Effector memory CD4-positive, alpha-beta T cell (primary cell): Measurements from ENCODE around the gene F2RL2.

Source experiments
- DNase-seq, 3 donors: peaks; one replicate each; pipeline ENCODE4 v3.0.0-alpha.2; 2020
- H3K27ac ChIP-seq: 2 replicates; pipeline ENCODE4 v1.7.0; 2013; ENCODE audit warnings: mild to moderate bottlenecking, low read length, moderate library complexity; ENCODE audit not compliant: insufficient read depth, poor library complexity, severe bottlenecking
- H3K27me3 ChIP-seq: replicated peaks from 2 replicates; pipeline ENCODE4 v1.7.0; 2013; ENCODE audit warnings: mild to moderate bottlenecking, low read length; ENCODE audit not compliant: insufficient read depth, control insufficient read depth, poor library complexity, severe bottlenecking
- H3K36me3 ChIP-seq: 2 replicates; pipeline ENCODE4 v1.7.0; 2013; ENCODE audit warnings: mild to moderate bottlenecking, low read length, moderate library complexity; ENCODE audit not compliant: control insufficient read depth, insufficient read depth
- H3K4me1 ChIP-seq: 2 replicates; pipeline ENCODE4 v1.7.0; 2013; ENCODE audit warnings: low read length, mild to moderate bottlenecking; ENCODE audit not compliant: control insufficient read depth, insufficient read depth, poor library complexity, severe bottlenecking
- H3K4me3 ChIP-seq: 2 replicates; pipeline ENCODE4 v1.7.0; 2013; ENCODE audit warnings: low read length, low read depth, mild to moderate bottlenecking; ENCODE audit not compliant: insufficient read depth, poor library complexity, severe bottlenecking
- H3K9me3 ChIP-seq: 2 replicates; pipeline ENCODE4 v1.7.0; 2013; ENCODE audit warnings: mild to moderate bottlenecking, low read length, moderate library complexity; ENCODE audit not compliant: control insufficient read depth

F2RL2 gene

GRCh38 chr5:76625087-76625815, 2.0 kb upstream of the F2RL2 start:
- no peak for DNase-seq
- Histone ChIP-seq H3K27ac (no peak overlapping the region), H3K27me3 (no peaks in the 10 kb centered on the region), H3K4me1 (no peaks in the 10 kb centered on the region), H3K9me3 (no peaks in the 10 kb centered on the region), H3K36me3 (peaks cover 10% of the 10 kb centered on the region), H3K4me3 (no peak overlapping the region)

GRCh38 chr5:76622076-76622475, 1.1 kb downstream of the F2RL2 start:
- H3K27ac ChIP-seq: no peak overlapping the region
- H3K4me3 ChIP-seq: no peak overlapping the region

GRCh38 chr5:76620166-76620565, 3.0 kb downstream of the F2RL2 start:
- no peak overlapping the region for H3K4me3 ChIP-seq
- no peak for DNase-seq

More at GRCh38 chr5:76622076-76622475, 1.1 kb downstream of the F2RL2 start:
- DNase-seq: no peak
- Histone ChIP-seq H3K9me3 (no peaks in the 10 kb centered on the region), H3K4me1 (no peaks in the 10 kb centered on the region), H3K36me3 (peaks cover 12% of the 10 kb centered on the region), H3K27me3 (no peaks in the 10 kb centered on the region)

GRCh38 chr5:76617675-76618074, 5.5 kb downstream of the F2RL2 start:
- H3K27me3 ChIP-seq: no peaks in the 10 kb centered on the region
- H3K36me3 ChIP-seq: peaks cover 31% of the 10 kb centered on the region
- no peak for DNase-seq

More at GRCh38 chr5:76620166-76620565, 3.0 kb downstream of the F2RL2 start:
- no peaks in the 10 kb centered on the region for H3K9me3 ChIP-seq
- no peaks in the 10 kb centered on the region for H3K4me1 ChIP-seq
- H3K27me3 ChIP-seq: no peaks in the 10 kb centered on the region
- no peak overlapping the region for H3K27ac ChIP-seq
- peaks cover 17% of the 10 kb centered on the region for H3K36me3 ChIP-seq

GRCh38 chr5:76617229-76617628, 6.0 kb downstream of the F2RL2 start:
- no peak for DNase-seq
- peaks cover 36% of the 10 kb centered on the region for H3K36me3 ChIP-seq

More at GRCh38 chr5:76617675-76618074, 5.5 kb downstream of the F2RL2 start:
- Histone ChIP-seq H3K9me3 (no peaks in the 10 kb centered on the region), H3K4me3 (no peak overlapping the region), H3K27ac (no peak overlapping the region), H3K4me1 (no peaks in the 10 kb centered on the region)

GRCh38 chr5:76616206-76616605, 7.0 kb downstream of the F2RL2 start:
- no peak overlapping the region for H3K4me3 ChIP-seq
- no peaks in the 10 kb centered on the region for H3K4me1 ChIP-seq
- DNase-seq: no peak
- no peak overlapping the region for H3K27ac ChIP-seq
- no peaks in the 10 kb centered on the region for H3K27me3 ChIP-seq
- peaks cover 44% of the 10 kb centered on the region for H3K36me3 ChIP-seq
- no peaks in the 10 kb centered on the region for H3K9me3 ChIP-seq

More at GRCh38 chr5:76617229-76617628, 6.0 kb downstream of the F2RL2 start:
- Histone ChIP-seq H3K4me1 (no peaks in the 10 kb centered on the region), H3K27ac (no peak overlapping the region), H3K27me3 (no peaks in the 10 kb centered on the region), H3K9me3 (no peaks in the 10 kb centered on the region), H3K4me3 (no peak overlapping the region)

- no peak overlapping the region for H3K27ac ChIP-seq
- peaks cover 48% of the 10 kb centered on the region for H3K36me3 ChIP-seq
- no peak for DNase-seq
- H3K4me1 ChIP-seq: no peaks in the 10 kb centered on the region
- H3K27me3 ChIP-seq: no peaks in the 10 kb centered on the region
- H3K4me3 ChIP-seq: no peak overlapping the region
- H3K9me3 ChIP-seq: no peaks in the 10 kb centered on the region
Measured at GRCh38 chr5:76615759-76616158, 7.4 kb downstream of the F2RL2 start.

GRCh38 chr5:76612942-76613341, 10.3 kb downstream of the F2RL2 start:
- Histone ChIP-seq H3K27me3 (no peaks in the 10 kb centered on the region), H3K9me3 (no peaks in the 10 kb centered on the region), H3K36me3 (peaks cover 51% of the 10 kb centered on the region), H3K27ac (no peak overlapping the region), H3K4me1 (no peaks in the 10 kb centered on the region), H3K4me3 (no peak overlapping the region)
- no peak for DNase-seq

GRCh38 chr5:76610196-76610595, 13.0 kb downstream of the F2RL2 start:
- Histone ChIP-seq H3K9me3 (no peaks in the 10 kb centered on the region), H3K27me3 (no peaks in the 10 kb centered on the region), H3K36me3 (peaks cover 58% of the 10 kb centered on the region), H3K4me1 (no peaks in the 10 kb centered on the region), H3K27ac (no peak overlapping the region), H3K4me3 (no peak overlapping the region)
- no peak for DNase-seq

- peaks cover 50% of the 10 kb centered on the region for H3K36me3 ChIP-seq
Measured at GRCh38 chr5:76608833-76609232, 14.4 kb downstream of the F2RL2 start.

More at GRCh38 chr5:76608833-76609232, 14.4 kb downstream of the F2RL2 start:
- DNase-seq: no peak
- Histone ChIP-seq H3K4me1 (no peaks in the 10 kb centered on the region), H3K27ac (no peak overlapping the region), H3K27me3 (no peaks in the 10 kb centered on the region), H3K9me3 (no peaks in the 10 kb centered on the region), H3K4me3 (no peak overlapping the region)
